VCaP (cell line): ENCODE data around the gene FAM83D.
"Not testable (repeated sequence)": the region's sequence is repeated elsewhere in the genome, so short reads cannot be mapped to it uniquely, and the experiment has no call there.

Experiments used
- H3K27ac ChIP-seq: fragments of 450-650 bp; 2 replicates; pipeline ENCODE4 v1.5.1; 2017
- CTCF ChIP-seq: fragments of 450-650 bp; conservative IDR thresholded peaks from 2 replicates; pipeline ENCODE4 v1.5.1; 2017; ENCODE audit warnings: mild to moderate bottlenecking, moderate library complexity

Gene FAM83D

GRCh38 chr20:38991814-38992704 lies 65.8 kb downstream of the FAM83D start:
- TF ChIP-seq CTCF = no peak
- no peak overlapping the region for H3K27ac ChIP-seq

GRCh38 chr20:38995536-38996044 lies 69.4 kb downstream of the FAM83D start:
- no peak for TF ChIP-seq CTCF
- H3K27ac ChIP-seq = no peak overlapping the region

DNA sequence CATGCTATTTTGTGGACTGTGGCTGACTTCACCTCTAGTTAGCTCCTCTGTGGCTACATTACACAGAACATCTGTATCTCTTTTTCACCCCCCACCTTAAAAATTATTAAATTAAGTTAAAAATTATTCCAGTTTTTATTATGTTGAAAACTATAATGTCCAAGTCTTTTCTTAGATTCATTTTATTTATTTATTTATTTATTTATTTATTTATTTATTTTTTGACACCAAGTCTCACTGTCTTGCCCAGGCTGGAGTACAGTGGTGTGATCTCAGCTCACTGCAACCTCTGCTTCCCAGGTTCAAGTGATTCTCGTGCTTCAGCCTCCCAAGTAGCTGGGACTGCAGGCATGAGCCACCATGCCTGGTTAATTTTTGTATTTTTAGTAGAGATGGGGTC lies 70.6 kb downstream of the FAM83D start:
- H3K27ac ChIP-seq = not testable (repeated sequence)

DNA sequence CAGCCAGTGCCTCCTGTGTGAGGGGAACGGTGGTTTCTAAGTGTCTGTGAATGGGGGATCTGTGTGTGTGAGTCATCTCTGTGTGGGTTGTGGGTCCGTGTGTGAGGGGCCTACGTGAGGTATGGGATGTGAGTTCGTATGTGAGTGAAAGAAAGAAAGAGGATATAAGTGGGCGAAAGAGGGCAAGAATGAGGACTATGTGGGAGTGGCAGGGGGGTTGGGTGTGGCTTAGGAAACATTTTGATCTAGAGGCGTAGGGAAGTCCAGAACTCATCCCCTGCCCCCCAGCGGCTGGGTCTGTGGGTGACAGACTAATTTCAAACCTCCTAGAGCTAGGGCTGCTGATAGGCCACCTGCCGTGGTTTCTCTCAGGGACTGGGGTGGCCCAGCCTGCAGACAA lies 71.4 kb downstream of the FAM83D start:
- no peak overlapping the region; the same call in 1 of the 2 replicates for H3K27ac ChIP-seq
- TF ChIP-seq CTCF = no peak

DNA sequence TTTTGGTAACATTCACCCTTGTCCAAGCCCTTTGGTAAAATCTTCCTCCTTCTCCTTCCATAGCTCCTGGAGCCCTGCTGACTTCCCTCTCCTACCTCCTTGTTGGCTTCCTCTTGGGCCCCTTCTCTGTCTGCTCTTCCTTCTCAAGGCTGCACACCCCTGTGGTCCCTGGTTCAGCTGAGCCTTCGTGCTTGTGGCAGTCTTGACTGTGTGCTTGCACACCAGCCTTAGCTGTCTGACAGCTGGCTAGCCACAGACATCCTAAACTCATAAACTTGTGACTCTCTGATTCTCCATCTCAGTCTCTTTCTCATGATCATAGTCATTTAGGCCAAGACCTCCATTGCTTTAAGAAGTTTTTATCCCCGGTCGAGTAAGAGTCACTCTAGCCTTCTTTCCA lies 73.0 kb downstream of the FAM83D start:
- H3K27ac ChIP-seq = peak overlapping the region; percentile 64
- no peak for TF ChIP-seq CTCF

GRCh38 chr20:38999965-39000910 lies 74.0 kb downstream of the FAM83D start:
- H3K27ac ChIP-seq = peak overlapping the region; percentile 64
- no peak for TF ChIP-seq CTCF
